Measurements from ENCODE around the gene CYP24A1. TPM values are rescaled to one million over a fixed set of nuclear protein-coding genes. Genes with fewer than 3 reads are reported as not detected.

CYP24A1 gene
- total and polyA plus RNA-seq, 2 of the 8 experiments (the other 6 are each of a cell fraction or from before 2014, with no cell fraction given) = not detected

- Histone ChIP-seq H2AK5ac (ENCODE audit: low read depth, low read length) (no peak overlapping the region), H3K18ac (ENCODE audit: extremely low read depth, low read length) (no peak overlapping the region), H3K27me3 (replicated peaks in 1 of 4; ENCODE audit: control insufficient read depth in 3 of 4, extremely low read depth in 1 of 4, insufficient read depth in 3 of 4, low read length in 3 of 4) (peaks cover 32 to 55% (median 51%) of the 10 kb centered on the region in 4 experiments), H4K20me1 (replicated peaks in 1 of 2; ENCODE audit: control insufficient read depth in 1 of 2, insufficient read depth in 2 of 2, low read length in 2 of 2) (peaks cover 0 to 3% of the 10 kb centered on the region in 2 experiments), H3K23ac (ENCODE audit: insufficient read length) (no peak overlapping the region), H3K79me1 (ENCODE audit: low read depth, low read length) (no peaks in the 10 kb centered on the region), H2BK120ac (replicated peaks; ENCODE audit: low read depth, low read length) (no peak overlapping the region), H2BK15ac (ENCODE audit: low read length) (no peak overlapping the region), H3K36me3 (ENCODE audit: control insufficient read depth in 2 of 4, insufficient read depth in 4 of 4, low read length in 3 of 4) (no peaks in the 10 kb centered on the region), H3K4ac (replicated peaks; ENCODE audit: insufficient read length, low read depth, low read length) (no peak overlapping the region), H3K4me3 (ENCODE audit: extremely low read depth in 1 of 4, insufficient read depth in 2 of 4, low read depth in 3 of 4, low read length in 4 of 4) (peak overlapping the region; percentile 3 to 58 (median 21); a peak in 6 of 8 replicates), H2AFZ (ENCODE audit: low read length) (0 out of 2 replicates have a peak overlapping the region, but pooled peaks have one; percentile 2), H2BK12ac (ENCODE audit: low read depth, low read length) (no peak overlapping the region; the same call in 1 of the 2 replicates), H3K27ac (ENCODE audit: low read depth, low read length) (no peak overlapping the region), H3K14ac (ENCODE audit: insufficient read length) (no peak overlapping the region), H3K9ac (replicated peaks in 1 of 4; ENCODE audit: extremely low read depth in 1 of 4, low read depth in 3 of 4, low read length in 3 of 4) (no peak overlapping the region), H2BK5ac (ENCODE audit: low read depth, low read length) (no peak overlapping the region), H3K9me3 (ENCODE audit: insufficient read depth in 2 of 2, low read depth in 1 of 2, low read length in 1 of 2) (no peaks in the 10 kb centered on the region), H3K4me1 (replicated peaks in 1 of 4; ENCODE audit: control insufficient read depth in 3 of 4, insufficient read depth in 4 of 4, low read length in 3 of 4) (peaks cover 4 to 16% (median 9%) of the 10 kb centered on the region in 4 experiments; a peak in 6 of 7 replicates), H3K23me2 (ENCODE audit: low read depth, low read length) (peaks cover 14% of the 10 kb centered on the region), H2BK20ac (ENCODE audit: low read length) (peak overlapping the region; percentile 67; the same call in 1 of the 2 replicates), H4K5ac (ENCODE audit: insufficient read length, low read depth, low read length) (no peak overlapping the region), H3K79me2 (ENCODE audit: control insufficient read depth in 1 of 2, insufficient read depth in 2 of 2, low read length in 2 of 2) (no peaks in the 10 kb centered on the region), H4K91ac (replicated peaks; ENCODE audit: insufficient read length, low read length) (no peak overlapping the region), H3K56ac (replicated peaks; ENCODE audit: insufficient read length, low read depth, low read length) (no peak overlapping the region), H3K4me2 (ENCODE audit: insufficient read depth in 1 of 2, low read depth in 2 of 2, low read length in 2 of 2) (peak overlapping the region; percentile 51 to 81), H4K8ac (ENCODE audit: extremely low read depth, insufficient read depth, low read length) (no peak overlapping the region)
- DNase-seq (ENCODE audit: low read depth in 1 of 2, low spot score in 2 of 2) (peak in 1 of 2 experiments; percentile 47), FAIRE-seq (no peak)
- WGBS, 2 experiments (ENCODE audit: extremely low coverage in 1 of 2, insufficient coverage in 1 of 2, insufficient read length in 1 of 2, insufficient replicate concordance in 2 of 2, low coverage in 1 of 2, low lambda C conversion rate in 2 of 2, missing lambda C conversion rate in 1 of 2) = 11% methylated on average over 18 of the region's 18 CpGs; no CpG with 5 or more reads in 1 of the 2 experiments
- CTCF ChIA-PET (ENCODE audit: partially characterized antibody) = interaction anchor here (0.6 to 2.2 kb wide), 7 partner anchors 9 to 419 kb away, joined by 3 to 12 read pairs (median 4); partner anchors contain the start of gene PFDN4
- POLR2A ChIA-PET (ENCODE audit: partially characterized antibody) = interaction anchor here (0.6 to 1.8 kb wide), 2 partner anchors 33 to 65 kb away, joined by 3 to 4 read pairs; partner anchors contain the start of gene PFDN4
- TF ChIP-seq MAFK (IDR thresholded peaks at IDR 0.05; ENCODE audit: low read depth, low read length) (no peak), EZH2 (IDR thresholded peaks at IDR 0.05; ENCODE audit: low read depth, low read length, severe bottlenecking) (peak; percentile 12), GTF2F1 (IDR thresholded peaks at IDR 0.05; ENCODE audit: borderline replicate concordance, low read depth, low read length) (no peak), SP4 (IDR thresholded peaks at IDR 0.05; ENCODE audit: low read length) (no peak), CTBP2 (IDR thresholded peaks at IDR 0.05; ENCODE audit: borderline replicate concordance, insufficient read depth, insufficient read length, low read length) (no peak), USF2 (IDR thresholded peaks at IDR 0.05; ENCODE audit: low read length) (no peak), RFX5 (IDR thresholded peaks at IDR 0.05; ENCODE audit: borderline replicate concordance, low read depth, low read length) (no peak), ASH2L (IDR thresholded peaks at IDR 0.05; ENCODE audit: low read length) (no peak), TAF7 (optimal IDR thresholded peaks at IDR 0.05; ENCODE audit: borderline replicate concordance, low read depth, low read length) (no peak), KDM5A (IDR thresholded peaks at IDR 0.05; ENCODE audit: low read length) (no peak), KDM1A (IDR thresholded peaks at IDR 0.05; ENCODE audit: borderline replicate concordance, low read length) (no peak)
These were observed 830 bp upstream of the CYP24A1 start for GRCh38 chr20:54174457-54175175.
